ENCODE data around the gene MTSS2.

The MTSS2 gene

DNA sequence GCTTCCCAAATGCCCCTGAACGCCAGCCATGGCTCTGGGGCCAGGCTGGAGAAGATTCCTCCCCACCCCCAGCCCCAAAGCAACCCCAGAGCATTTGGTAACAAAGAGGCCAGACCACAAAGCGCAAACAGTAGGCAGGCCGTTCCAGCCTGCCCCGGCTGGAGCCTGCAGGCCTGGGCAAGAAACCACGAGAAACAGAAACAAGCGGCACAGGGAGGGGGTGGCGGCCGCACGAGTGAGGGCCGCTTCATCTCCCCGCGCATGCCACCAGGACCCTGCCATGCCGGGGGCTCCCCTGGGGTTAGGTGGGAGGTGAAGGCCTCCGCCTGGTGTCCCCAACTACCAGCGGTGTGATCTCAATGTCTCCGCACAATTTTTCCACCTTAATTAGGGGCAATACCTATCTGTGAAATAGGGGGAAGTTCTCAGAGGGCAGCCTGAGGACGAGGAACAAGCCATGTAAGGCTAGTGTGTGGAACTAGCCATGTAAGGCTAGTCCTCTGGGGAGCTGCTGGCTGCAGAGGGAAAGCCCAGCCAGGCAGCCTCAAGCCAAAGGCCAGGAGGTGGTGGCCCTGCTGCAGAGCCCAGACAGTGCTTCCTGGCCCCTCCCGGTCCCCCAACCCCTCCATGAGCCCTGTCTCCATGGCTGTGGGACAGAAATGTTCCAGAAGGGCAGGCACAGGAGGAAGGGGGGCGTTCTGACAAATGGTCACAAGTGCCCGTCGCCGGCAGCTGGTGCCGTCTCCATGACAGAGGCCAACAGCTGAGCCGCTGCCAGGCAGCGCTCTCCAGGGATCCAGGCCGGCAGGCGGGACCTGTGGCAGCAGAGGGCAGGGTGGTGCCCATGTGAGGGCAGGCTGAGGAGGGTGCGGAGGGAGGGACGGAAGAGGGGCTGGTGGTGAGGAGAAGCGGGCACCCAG lies 14.5 kb upstream of the MTSS2 start:
- H3K4me3 ChIP-seq (replicated peaks in 1 of 2; ENCODE audit: low read depth in 2 of 2, low read length in 2 of 2), result no peak overlapping the region
- TF ChIP-seq, protein P1, sequence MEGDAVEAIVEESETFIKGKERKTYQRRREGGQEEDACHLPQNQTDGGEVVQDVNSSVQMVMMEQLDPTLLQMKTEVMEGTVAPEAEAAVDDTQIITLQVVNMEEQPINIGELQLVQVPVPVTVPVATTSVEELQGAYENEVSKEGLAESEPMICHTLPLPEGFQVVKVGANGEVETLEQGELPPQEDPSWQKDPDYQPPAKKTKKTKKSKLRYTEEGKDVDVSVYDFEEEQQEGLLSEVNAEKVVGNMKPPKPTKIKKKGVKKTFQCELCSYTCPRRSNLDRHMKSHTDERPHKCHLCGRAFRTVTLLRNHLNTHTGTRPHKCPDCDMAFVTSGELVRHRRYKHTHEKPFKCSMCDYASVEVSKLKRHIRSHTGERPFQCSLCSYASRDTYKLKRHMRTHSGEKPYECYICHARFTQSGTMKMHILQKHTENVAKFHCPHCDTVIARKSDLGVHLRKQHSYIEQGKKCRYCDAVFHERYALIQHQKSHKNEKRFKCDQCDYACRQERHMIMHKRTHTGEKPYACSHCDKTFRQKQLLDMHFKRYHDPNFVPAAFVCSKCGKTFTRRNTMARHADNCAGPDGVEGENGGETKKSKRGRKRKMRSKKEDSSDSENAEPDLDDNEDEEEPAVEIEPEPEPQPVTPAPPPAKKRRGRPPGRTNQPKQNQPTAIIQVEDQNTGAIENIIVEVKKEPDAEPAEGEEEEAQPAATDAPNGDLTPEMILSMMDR (IDR thresholded peaks at IDR 0.05; ENCODE audit: low read depth, low read length), result no peak
- no peak for DNase-seq (ENCODE audit: low read depth in 2 of 2)

DNA sequence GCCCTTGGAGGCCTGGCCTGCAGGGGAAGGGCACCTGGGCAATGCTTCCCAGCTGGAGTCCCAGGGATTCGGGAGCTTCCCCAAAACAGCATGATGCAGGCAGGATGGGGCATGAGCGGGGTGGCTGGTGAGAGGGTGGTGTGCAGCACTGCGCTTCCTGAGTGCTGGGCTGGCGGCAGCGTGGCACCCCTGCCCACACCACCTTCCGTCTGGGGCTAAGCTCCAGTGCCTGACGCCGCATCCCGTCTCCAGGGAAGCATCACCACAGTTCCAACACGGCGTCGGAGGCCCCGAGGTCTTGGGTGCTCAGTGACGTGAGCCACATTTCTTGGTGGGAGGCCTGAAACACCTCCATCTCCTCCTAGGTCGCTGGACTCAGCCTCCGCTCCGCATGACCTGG lies 13.8 kb upstream of the MTSS2 start:
- H3K4me3 ChIP-seq (replicated peaks in 1 of 2; ENCODE audit: low read depth in 2 of 2, low read length in 2 of 2), result no peak overlapping the region
- no peak for DNase-seq (ENCODE audit: low read depth in 2 of 2)
- TF ChIP-seq, protein P1 (IDR thresholded peaks at IDR 0.05; ENCODE audit: low read depth, low read length), result no peak

DNA sequence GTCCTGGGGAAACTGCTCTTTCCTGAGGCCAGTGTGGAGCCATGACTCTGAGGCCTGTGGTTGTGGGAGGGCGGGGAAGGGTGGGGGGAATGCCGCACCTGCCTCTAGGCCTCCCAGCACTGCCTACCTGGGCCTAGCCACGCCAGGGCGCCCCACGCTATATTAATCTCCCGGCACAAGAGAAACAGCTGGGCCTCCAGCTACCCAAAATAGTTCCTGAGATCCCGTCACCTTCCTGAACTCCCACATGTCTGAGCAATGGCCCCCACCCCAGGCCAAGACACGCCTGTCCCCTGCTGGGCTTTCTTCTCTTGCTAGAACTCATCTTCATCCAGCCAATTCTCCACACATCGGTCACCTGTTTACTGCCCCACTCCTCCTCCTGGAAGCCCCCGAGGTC lies 13.0 kb upstream of the MTSS2 start:
- TF ChIP-seq, protein P1 (IDR thresholded peaks at IDR 0.05; ENCODE audit: low read depth, low read length), result no peak
- no peak overlapping the region for H3K4me3 ChIP-seq (replicated peaks in 1 of 2; ENCODE audit: low read depth in 2 of 2, low read length in 2 of 2)
- no peak for DNase-seq (ENCODE audit: low read depth in 2 of 2)

DNA sequence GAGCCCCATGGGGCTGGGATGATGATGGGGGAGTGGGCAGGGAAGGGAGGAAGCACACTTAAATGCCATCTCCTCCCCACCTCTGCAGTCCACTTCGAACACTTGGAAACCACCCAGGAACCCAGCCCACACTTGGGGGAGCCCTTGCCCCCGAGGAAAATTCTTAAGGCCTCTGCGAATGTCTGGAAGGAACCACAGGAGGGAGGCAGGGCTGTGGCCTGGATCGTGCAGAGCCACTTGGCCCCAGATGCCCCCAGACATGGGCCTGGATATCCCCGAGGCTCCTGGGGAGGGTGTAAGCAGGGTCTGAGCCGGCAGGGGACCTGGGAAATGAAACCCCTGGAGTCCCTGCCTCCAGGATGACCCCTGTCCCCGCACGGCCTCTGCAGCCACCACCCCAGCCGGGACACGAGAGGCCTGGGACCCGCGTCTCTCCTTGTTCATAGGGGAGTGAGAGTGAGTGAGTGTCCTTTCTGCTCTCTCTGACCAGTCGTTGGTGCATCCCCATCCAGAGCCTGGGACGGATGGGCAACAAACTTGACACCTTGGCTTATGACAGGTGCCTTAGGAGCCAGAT lies 11.8 kb upstream of the MTSS2 start:
- TF ChIP-seq, protein P1 (IDR thresholded peaks at IDR 0.05; ENCODE audit: low read depth, low read length), result no peak
- no peak overlapping the region for H3K4me3 ChIP-seq (replicated peaks in 1 of 2; ENCODE audit: low read depth in 2 of 2, low read length in 2 of 2)
- no peak for DNase-seq (ENCODE audit: low read depth in 2 of 2)

DNA sequence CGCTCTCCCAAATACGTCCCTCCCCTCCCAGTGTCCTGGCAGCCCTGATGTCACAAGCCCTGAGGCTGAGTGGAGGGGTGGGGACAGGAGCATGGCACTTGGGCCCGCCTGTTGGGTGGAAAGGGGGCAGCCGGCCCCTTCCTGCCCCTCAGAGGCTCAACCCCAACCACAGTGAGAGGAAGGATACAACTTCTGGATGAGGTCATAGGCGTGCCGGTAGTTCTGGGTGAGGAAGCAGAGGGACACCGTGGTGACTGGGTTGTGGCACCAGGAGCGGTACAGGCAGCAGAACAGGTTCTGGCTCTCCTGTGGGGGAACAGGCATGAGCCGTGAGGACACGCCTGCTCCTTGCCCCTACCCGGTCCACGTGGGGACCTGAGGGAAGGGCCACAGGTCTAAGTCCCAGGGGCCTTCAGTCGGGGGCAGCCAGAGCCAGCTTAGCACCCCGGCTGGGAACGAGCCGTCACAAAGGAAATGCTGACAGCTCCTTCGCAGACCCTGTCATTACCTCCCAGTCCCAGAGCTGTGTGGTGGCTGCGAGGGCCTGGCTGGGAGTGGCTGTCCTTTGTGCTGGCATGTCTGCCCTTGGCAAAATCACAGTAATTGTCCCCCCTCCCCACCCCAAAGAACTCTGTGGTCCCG lies 11.2 kb upstream of the MTSS2 start:
- no peak overlapping the region for H3K4me3 ChIP-seq (replicated peaks in 1 of 2; ENCODE audit: low read depth in 2 of 2, low read length in 2 of 2)
- DNase-seq (ENCODE audit: low read depth in 2 of 2), result no peak
- TF ChIP-seq, protein P1 (IDR thresholded peaks at IDR 0.05; ENCODE audit: low read depth, low read length), result no peak

DNA sequence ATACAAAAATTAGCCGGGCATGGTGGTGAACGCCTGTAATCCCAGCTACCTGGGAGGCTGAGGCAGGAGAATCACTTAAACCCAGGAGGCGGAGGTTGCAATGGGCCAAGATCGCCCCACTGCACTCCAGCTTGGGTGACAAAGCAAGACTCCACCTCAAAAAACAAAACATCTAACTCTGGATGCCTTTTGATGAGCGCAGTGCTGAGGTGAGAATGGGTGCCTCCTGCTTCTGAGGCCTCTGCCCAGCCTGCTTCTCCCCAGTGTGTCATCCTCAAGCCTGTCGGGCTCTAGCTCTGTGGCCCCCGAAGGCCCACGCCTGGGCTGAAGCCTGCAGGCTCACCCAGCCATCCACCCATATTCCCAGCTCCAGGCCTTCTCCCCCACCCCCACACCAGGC lies 10.5 kb upstream of the MTSS2 start:
- TF ChIP-seq, protein P1 (IDR thresholded peaks at IDR 0.05; ENCODE audit: low read depth, low read length), result no peak
- no peak for DNase-seq (ENCODE audit: low read depth in 2 of 2)

More for the DNA sequence above, 10.5 kb upstream of the MTSS2 start:
- no peak overlapping the region for H3K4me3 ChIP-seq (replicated peaks in 1 of 2; ENCODE audit: low read depth in 2 of 2, low read length in 2 of 2)
